RCC 7860 (cell line): Measurements from ENCODE around the gene TMEM221.

Source experiments
- DNase-seq: peaks from one replicate; pipeline ENCODE4 v3.0.0-alpha.2; 2015; ENCODE audit warnings: low spot score
- FAIRE-seq: peaks from 2 replicates; lab custom pipeline; 2012; peaks lifted over from hg19 to GRCh38; lab: Jason Lieb, UNC

The TMEM221 gene

GRCh38 chr19:17406887-17407196, 41.6 kb downstream of the TMEM221 start:
- no peak for FAIRE-seq
- no peak for DNase-seq

- FAIRE-seq (peak; percentile 88), DNase-seq (peak; percentile 87)
These were observed 42.2 kb downstream of the TMEM221 start for GRCh38 chr19:17406046-17406886.

- FAIRE-seq (peak; percentile 62), DNase-seq (peak; percentile 93)
These were observed 43.0 kb downstream of the TMEM221 start, which contains the start of gene BST2 for GRCh38 chr19:17405250-17406045. BST2 (minus strand) TSS chr19:17405630; CDS start chr19:17405575, 55 bp downstream.

GRCh38 chr19:17404621-17405249, 43.7 kb downstream of the TMEM221 start:
- no peak for FAIRE-seq

GRCh38 chr19:17404015-17404414, 44.5 kb downstream of the TMEM221 start:
- no peak for DNase-seq
- no peak for FAIRE-seq

More at GRCh38 chr19:17404621-17405249, 43.7 kb downstream of the TMEM221 start:
- DNase-seq = no peak

GRCh38 chr19:17402982-17403855, 45.2 kb downstream of the TMEM221 start:
- DNase-seq (no peak), FAIRE-seq (no peak)

- DNase-seq (no peak), FAIRE-seq (no peak)
These were observed 46.8 kb downstream of the TMEM221 start for GRCh38 chr19:17401628-17402027.

- no peak for FAIRE-seq
These were observed 49.5 kb downstream of the TMEM221 start for GRCh38 chr19:17398902-17399527.

GRCh38 chr19:17394891-17395415, 53.5 kb downstream of the TMEM221 start:
- DNase-seq = peak; percentile 35
- FAIRE-seq = no peak

More at GRCh38 chr19:17398902-17399527, 49.5 kb downstream of the TMEM221 start:
- DNase-seq = no peak

GRCh38 chr19:17393914-17394313, 54.6 kb downstream of the TMEM221 start, which contains the start of gene CCDC194:
CCDC194 (minus strand) TSS chr19:17394196; CDS start chr19:17394158, 38 bp downstream.
- FAIRE-seq = no peak
- no peak for DNase-seq

GRCh38 chr19:17393002-17393401, 55.5 kb downstream of the TMEM221 start:
- DNase-seq (peak; percentile 73), FAIRE-seq (no peak)

- DNase-seq = no peak
- no peak for FAIRE-seq
These were observed 56.9 kb downstream of the TMEM221 start for GRCh38 chr19:17391371-17392151.

GRCh38 chr19:17390665-17391370, 57.6 kb downstream of the TMEM221 start:
- peak; percentile 54 for DNase-seq
- FAIRE-seq = no peak

- FAIRE-seq (no peak), DNase-seq (no peak)
These were observed 58.4 kb downstream of the TMEM221 start for GRCh38 chr19:17389957-17390664.

- no peak for DNase-seq
- FAIRE-seq = no peak
These were observed 59.2 kb downstream of the TMEM221 start for GRCh38 chr19:17389288-17389687.

GRCh38 chr19:17385878-17386611, 62.4 kb downstream of the TMEM221 start:
- FAIRE-seq (no peak), DNase-seq (peak; percentile 24)
